Transverse colon (tissue), 3 donors: Measurements from ENCODE around the gene DGAT2.

Source experiments
- POLR2A ChIP-seq: fragments of 450-650 bp; IDR thresholded peaks from one replicate; pipeline ENCODE4 v1.6.1; 2016; ENCODE audit warnings: antibody characterized with exemption, mild to moderate bottlenecking, moderate library complexity
- TF ChIP-seq, protein P1 (sequence below), 5 experiments: fragments of 200-600 bp in 3 of 5; fragments of 450-650 bp in 2 of 5; sonication (generic) in 3 of 5; IDR thresholded peaks; 1 replicate in 2 of 5; 2 replicates in 3 of 5; pipeline ENCODE4 v1.5.1; 2016 to 2017; ENCODE audit warnings: antibody characterized with exemption in 5 of 5, inconsistent platforms in 3 of 5, mild to moderate bottlenecking in 2 of 5, moderate library complexity in 1 of 5

DNA sequence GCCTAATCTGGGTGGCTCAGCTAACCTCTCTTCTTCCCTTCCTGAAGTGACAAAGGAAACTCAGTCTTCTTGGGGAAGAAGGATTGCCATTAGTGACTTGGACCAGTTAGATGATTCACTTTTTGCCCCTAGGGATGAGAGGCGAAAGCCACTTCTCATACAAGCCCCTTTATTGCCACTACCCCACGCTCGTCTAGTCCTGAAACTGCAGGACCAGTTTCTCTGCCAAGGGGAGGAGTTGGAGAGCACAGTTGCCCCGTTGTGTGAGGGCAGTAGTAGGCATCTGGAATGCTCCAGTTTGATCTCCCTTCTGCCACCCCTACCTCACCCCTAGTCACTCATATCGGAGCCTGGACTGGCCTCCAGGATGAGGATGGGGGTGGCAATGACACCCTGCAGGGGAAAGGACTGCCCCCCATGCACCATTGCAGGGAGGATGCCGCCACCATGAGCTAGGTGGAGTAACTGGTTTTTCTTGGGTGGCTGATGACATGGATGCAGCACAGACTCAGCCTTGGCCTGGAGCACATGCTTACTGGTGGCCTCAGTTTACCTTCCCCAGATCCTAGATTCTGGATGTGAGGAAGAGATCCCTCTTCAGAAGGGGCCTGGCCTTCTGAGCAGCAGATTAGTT is 32.3 kb downstream of the DGAT2 start:
- TF ChIP-seq, protein P1, sequence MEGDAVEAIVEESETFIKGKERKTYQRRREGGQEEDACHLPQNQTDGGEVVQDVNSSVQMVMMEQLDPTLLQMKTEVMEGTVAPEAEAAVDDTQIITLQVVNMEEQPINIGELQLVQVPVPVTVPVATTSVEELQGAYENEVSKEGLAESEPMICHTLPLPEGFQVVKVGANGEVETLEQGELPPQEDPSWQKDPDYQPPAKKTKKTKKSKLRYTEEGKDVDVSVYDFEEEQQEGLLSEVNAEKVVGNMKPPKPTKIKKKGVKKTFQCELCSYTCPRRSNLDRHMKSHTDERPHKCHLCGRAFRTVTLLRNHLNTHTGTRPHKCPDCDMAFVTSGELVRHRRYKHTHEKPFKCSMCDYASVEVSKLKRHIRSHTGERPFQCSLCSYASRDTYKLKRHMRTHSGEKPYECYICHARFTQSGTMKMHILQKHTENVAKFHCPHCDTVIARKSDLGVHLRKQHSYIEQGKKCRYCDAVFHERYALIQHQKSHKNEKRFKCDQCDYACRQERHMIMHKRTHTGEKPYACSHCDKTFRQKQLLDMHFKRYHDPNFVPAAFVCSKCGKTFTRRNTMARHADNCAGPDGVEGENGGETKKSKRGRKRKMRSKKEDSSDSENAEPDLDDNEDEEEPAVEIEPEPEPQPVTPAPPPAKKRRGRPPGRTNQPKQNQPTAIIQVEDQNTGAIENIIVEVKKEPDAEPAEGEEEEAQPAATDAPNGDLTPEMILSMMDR (IDR thresholded peaks at IDR 0.05), result no peak
- no peak for TF ChIP-seq POLR2A
